HG02642 (cell line): ENCODE results near the gene RIC3.

Experiments used
- ATAC-seq: cut with Tn5 transposase; IDR thresholded peaks from one replicate; pipeline ENCODE4 v1.9.1; 2021; ENCODE audit warnings: mild to moderate bottlenecking; ENCODE audit not compliant: unreplicated experiment, poor library complexity

The RIC3 gene

DNA sequence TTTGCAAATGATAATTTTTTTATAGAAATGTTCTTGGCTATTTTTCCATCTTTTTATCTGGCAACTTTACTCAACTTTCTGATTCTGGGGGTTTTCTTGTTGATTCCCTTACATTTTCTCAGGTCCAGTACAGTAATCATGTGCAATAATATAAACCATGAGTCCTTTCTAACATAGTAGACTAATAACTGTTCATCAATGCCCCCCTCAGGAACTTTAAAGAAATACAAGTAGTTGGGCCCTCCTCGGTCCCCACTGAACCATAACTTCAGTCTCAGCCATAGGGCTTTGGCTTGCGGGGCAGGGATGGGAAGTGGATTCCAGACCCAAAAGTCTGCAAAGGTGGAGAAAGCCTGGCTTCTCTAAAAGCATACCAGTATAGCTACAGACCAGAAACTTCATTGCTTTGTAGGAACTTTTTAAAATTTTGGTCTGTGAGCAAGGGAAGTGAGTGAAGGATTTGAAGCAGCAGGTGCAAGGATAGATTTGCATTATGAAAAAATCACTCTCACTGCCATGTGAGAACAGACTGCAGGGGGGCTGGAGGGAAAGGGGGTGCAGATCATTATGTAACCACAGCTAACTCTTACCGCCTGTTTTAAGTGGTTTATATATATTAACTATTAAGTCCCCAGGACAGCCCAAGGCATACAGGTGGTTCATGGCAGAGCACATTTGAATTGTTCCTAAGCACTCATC, 98.3 kb downstream of the RIC3 start:
- ATAC-seq = no peak

- ATAC-seq = no peak
Observed at GRCh38 chr11:8069771-8070170, 99.1 kb downstream of the RIC3 start.

DNA sequence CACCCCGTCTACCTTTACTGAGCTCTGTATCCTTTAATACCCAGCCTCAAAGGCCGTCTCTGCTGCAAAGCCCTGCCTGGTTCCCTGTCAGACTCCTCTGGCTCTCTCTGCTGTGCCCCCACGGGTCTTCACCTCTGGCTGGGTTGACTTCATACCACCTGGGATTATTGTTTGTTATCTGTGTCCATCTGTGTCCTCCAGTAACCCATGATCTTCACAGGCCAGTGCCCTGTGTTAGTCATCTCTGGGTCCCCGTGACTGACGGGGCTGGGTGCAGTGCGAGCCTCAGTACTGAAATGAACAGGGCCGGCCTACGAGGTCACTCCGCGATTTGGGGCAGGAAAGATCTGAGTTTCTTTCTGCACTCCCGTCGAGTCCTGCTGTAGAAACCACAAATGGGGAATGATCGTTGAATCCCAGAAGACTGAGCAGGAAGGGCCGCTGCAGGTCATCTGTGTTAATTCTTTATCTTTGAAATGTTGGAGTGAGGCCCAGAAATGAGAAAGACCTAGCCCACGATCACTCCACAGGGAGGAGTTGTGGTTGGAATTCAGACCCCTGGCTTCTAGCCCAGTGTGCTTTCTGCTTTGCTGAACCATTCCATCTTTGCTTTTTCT, 100.1 kb downstream of the RIC3 start:
- no peak for ATAC-seq

- no peak for ATAC-seq
Observed at GRCh38 chr11:8067929-8068575, 100.8 kb downstream of the RIC3 start.

- ATAC-seq = no peak
Observed at GRCh38 chr11:8067567-8067928, 101.3 kb downstream of the RIC3 start.

GRCh38 chr11:8066911-8067455, 101.8 kb downstream of the RIC3 start:
- no peak for ATAC-seq

DNA sequence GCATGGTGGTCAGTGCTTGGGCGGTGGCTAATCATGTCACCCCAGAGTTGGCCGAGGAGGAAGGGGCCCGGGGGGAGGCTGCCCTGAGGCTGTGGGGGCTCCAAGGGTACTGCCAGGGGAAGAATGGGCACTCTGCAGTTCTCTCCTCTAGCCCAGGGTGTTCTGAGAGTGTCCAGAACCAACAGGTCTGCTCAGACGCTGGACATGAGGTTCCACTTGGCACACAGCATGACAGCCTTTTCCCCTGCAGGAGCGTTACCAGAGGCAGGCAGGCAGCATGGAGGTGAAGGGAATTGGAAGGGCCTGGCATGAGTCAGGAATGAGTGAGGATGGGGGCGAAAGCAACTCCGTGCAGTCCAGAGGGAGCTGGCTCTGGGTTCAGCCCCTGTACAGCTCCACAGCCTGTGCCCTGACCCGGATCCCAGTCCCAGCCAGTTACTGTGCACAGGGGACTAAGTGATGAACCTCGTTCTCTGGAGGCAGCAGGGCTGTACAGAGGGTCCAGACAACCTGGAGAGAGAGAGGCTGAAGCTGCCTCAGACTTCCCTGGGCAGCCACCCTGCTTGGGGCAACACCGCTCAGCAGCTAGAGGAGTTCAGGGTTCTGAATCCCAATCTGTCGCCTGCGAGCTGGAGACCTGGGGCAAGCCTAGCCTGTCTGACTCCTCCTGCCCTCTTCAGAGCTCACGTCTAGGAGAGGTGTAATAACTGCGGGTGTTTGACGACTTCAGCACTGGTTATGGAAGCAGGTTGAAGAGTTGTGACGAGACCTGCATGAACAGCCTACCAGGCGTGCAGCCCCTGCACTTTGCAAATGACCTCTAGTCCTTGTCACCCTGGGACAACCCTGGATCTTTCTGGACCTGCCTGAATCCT, 102.6 kb downstream of the RIC3 start:
- ATAC-seq = no peak

- no peak for ATAC-seq
Observed at GRCh38 chr11:8065031-8065430, 103.8 kb downstream of the RIC3 start.

DNA sequence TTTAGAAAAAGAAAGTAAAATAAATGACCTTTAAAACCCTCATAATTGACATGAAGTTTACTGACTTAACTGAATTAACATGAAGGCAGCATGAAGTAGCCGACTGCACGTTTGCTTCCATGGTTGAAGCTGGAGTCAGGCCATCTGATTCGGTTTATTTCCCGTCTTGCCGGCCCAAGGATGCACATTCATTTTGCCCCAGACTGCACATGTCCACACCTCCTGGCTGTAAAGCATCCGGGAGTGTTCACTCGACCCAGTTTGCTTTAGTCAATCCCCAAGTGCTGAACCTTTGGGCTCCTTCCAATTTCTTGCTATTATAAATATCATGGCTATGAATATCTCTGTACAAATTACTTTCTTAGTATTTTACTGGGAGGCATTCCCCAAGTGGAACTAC, 105.5 kb downstream of the RIC3 start:
- no peak for ATAC-seq

DNA sequence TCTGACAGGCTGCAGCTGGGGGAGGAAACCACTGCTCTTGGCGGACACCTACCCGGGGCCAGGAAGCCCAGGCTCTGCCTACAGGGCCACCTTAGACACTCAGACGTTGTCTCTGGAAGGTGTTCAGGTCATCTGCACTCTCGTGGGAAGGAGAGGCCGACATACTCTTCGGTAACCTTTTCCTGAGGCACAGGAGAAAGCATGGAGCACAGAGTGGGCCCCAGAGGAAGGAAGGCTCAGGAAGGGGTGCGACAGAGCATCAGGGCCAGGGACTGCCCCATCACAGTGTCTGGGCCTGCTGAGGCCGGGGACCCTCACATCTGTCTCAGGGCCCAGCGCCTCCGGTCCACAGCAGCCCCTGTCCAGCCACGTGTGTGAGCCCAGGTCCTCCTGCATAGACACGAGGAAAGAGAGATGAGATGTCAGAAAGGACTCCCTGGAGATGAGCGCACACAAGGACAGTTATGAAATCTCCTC, 106.0 kb downstream of the RIC3 start:
- no peak for ATAC-seq

- ATAC-seq = no peak
Observed at GRCh38 chr11:8061555-8062428, 107.0 kb downstream of the RIC3 start.

DNA sequence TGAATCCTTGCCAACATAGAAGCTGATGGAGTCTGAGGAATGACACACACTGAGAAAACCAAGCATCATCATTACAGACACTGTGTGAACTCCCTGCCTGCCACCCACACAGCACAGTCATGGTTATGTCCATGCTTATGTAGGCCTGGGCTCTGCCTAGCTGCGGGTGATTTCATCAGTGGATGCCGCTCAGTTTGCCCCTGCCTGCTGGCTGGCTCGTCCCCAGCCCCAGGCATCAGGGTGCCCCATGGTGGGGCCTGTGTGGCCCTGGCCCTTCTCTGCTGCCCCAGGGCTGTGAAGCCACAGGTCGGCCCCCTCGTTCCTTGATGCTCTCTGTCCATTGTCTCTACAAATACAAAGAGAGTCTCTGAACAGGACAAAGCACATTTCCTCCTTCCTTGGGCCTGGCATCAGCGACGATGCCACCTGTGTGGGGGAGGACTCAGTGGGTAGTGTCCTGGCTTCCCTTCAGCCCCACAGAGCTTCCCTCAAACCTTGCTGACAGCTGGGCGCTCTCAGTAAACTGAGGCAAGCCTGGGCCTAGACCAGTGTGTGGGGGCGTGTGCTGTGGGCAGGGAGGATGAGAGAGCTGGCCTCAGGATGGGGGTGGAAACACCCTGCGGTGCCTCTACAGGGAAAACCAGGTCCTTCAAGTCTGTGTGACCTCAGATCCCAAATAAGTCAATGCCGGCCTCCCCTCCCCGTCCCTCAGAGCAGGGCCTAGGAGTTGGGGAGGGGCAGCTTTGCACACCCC, 107.8 kb downstream of the RIC3 start:
- ATAC-seq = no peak

- no peak for ATAC-seq
Observed at GRCh38 chr11:8060146-8060719, 108.6 kb downstream of the RIC3 start.

DNA sequence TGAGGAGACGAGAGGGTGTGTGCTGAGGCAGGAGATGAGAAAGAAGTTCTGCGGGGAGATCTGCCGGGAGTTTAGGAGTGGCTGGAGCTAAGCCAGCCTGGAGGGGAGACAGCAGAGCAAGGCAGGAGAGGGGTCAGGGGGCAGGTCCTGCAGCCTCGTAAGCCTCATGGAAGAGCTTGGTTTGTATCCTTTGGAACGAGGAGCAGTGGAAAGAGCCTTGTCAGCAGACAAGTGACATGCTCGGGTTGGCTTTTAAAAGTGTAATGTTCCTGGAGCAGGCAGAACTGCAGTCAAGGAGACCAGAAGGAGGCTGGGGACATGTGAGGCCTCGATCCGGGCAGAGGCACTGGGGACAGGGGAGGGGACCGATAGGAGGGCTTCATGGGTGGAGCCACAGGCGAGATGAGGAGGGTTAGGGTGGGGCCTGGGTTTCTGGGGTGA, 109.2 kb downstream of the RIC3 start:
- no peak for ATAC-seq

DNA sequence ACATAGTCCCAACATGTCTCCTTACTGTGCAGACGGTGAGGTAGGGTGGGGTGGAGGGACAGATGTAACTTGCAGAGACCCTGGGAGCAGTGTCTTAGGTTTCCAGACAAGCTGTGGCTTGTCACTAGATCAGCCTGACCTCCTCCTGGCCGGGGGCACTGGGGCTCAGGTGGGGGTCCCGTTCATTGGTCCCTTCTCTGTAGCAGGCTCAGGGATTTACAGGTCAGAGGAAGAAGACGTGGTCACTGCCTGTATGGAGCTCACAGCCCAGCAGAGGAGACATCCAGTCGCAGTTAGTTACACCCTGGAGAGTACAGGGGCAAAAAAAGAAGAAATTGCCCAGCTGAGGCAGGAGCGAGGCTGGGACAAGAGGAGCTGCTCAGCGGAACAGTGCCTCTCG, 109.8 kb downstream of the RIC3 start:
- no peak for ATAC-seq

DNA sequence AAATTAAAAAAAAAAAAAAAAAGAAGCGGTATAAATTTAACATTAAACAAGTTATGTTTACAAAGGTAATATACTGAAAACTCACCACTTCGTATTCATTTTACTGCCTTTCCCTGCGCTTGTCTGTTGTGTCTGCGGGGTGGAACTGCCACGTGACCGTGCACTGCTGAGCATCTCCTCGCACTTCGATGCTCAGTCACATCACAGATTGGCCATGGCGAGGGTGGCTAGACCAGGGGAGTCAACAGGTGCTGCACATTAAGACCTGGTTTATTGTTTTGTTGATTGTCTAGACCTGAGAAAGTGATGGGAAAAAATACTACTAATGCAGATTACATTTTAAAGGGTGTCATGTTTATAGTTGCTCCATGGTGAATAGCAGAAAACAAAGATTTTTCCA, 110.6 kb downstream of the RIC3 start:
- ATAC-seq = no peak

- no peak for ATAC-seq
Observed at GRCh38 chr11:8056810-8057463, 111.9 kb downstream of the RIC3 start.
